RWPE1 (cell line): ENCODE results near the gene FAM20A.

Experiments used
- CTCF ChIA-PET: fragments of 350-600 bp; sonication (Branson Sonifier 250); formaldehyde crosslinking; extraction: SDS; loops from one replicate; lab custom pipeline; 2021; lab: Yijun Ruan, JAX
- POLR2A ChIA-PET: fragments of 400-600 bp; formaldehyde crosslinking; extraction: SDS; loops from one replicate; lab custom pipeline; 2020; ENCODE audit warnings: antibody characterized with exemption; ENCODE audit not compliant: low non-redundant PET; lab: Yijun Ruan, JAX
- DNase-seq: peaks from one replicate; pipeline ENCODE4 v3.0.0; 2012; ENCODE audit warnings: low spot score
- H3K27ac ChIP-seq: fragments of 450-650 bp; 2 replicates; pipeline ENCODE4 v1.5.1; 2017
- TF ChIP-seq, protein P1 (sequence below): fragments of 450-650 bp; conservative IDR thresholded peaks from 2 replicates; pipeline ENCODE4 v1.5.1; 2017; ENCODE audit warnings: low read depth, mild to moderate bottlenecking

FAM20A gene

DNA sequence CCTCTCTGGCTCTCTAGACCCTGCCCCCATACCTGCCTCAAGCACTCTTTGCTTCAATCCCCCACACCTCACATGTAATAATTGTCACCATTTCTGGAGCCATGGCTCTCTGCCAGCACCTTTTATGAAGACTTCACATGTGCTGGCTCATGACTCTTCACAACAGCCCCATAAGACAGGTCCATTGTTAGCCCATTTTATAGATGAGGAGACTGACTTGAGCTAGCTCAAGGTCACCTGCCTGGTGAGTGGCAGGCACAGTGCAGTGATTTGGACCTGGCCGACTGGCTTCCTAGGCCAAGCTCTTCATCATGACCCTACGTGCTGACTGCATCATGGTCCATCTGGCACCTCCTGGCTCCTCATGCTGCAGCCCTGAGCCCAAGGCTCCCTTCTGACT is 25.0 kb downstream of the FAM20A start:
- CTCF ChIA-PET, result interaction anchor here (0.7 to 1.0 kb wide), 2 partner anchors 26 to 38 kb away, joined by 3 to 5 read pairs; no protein-coding TSS in a partner anchor
- POLR2A ChIA-PET, result no interaction called here
- TF ChIP-seq, protein P1, sequence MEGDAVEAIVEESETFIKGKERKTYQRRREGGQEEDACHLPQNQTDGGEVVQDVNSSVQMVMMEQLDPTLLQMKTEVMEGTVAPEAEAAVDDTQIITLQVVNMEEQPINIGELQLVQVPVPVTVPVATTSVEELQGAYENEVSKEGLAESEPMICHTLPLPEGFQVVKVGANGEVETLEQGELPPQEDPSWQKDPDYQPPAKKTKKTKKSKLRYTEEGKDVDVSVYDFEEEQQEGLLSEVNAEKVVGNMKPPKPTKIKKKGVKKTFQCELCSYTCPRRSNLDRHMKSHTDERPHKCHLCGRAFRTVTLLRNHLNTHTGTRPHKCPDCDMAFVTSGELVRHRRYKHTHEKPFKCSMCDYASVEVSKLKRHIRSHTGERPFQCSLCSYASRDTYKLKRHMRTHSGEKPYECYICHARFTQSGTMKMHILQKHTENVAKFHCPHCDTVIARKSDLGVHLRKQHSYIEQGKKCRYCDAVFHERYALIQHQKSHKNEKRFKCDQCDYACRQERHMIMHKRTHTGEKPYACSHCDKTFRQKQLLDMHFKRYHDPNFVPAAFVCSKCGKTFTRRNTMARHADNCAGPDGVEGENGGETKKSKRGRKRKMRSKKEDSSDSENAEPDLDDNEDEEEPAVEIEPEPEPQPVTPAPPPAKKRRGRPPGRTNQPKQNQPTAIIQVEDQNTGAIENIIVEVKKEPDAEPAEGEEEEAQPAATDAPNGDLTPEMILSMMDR, result no peak
- no peak for DNase-seq
- no peak overlapping the region for H3K27ac ChIP-seq

DNA sequence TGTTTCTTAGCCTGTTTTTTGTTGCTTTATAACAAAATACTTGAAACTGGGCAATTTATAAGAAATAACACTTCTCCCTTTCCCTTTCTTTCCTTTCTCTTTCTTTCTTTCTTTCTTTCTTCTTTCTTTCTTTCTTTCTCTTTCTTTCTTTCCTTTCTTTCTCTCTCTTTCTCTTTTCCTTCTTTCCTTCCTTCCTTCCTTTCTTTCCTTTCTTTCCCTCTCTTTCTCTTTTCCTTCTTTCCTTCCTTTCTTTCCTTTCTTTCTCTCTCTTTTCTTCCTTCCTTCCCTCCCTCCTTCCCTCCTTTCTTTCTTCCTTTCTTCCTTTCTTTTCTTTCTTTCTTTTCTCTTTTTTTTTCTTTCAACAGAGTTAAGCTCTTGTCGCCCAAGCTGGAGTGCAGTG is 27.8 kb downstream of the FAM20A start:
- TF ChIP-seq, protein P1, result no peak
- DNase-seq, result no peak
- no peak overlapping the region for H3K27ac ChIP-seq
- ChIA-PET CTCF (no interaction called here), POLR2A (no interaction called here)

DNA sequence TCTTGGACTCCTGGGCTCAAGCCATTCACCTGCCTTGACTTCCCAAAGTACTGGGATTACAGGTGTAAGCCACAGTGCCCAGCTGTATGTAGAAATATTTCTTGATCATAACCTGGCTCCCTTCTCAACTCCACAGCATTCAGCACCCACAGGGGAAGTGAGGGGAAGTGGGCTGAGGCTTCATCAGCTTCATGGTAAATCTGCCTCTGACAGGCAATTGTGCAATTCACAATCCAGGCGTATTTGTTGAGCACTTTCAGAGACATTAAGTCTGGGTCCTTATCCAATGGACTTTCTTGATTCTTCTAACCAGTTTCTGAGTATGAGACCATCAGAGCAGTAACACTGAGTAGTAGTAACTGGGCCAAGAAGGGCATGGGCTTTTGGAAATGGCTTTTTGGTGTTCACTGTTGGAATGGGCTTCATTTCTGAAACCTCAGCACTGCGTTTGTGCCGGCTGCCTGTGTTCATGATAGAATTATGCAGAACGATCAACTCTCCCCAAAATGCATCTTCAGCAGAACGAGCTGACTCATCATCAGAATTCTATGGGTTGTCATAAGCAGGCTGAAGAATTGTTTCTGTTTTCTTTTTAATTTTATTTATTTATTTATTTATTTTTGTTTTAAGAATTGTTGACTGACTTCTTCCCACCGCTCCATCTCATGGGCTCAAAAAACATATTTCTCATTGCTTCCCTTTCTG is 28.9 kb downstream of the FAM20A start:
- DNase-seq, result no peak
- no peak overlapping the region for H3K27ac ChIP-seq
- ChIA-PET POLR2A (no interaction called here), CTCF (no interaction called here)
- TF ChIP-seq, protein P1, result no peak

GRCh38 chr17:68570526-68570925 is 30.6 kb downstream of the FAM20A start:
- TF ChIP-seq, protein P1, result no peak
- no peak overlapping the region for H3K27ac ChIP-seq
- POLR2A ChIA-PET, result no interaction called here
- CTCF ChIA-PET, result interaction anchor here (0.6 kb wide), 1 partner anchor 14 kb away, joined by 3 read pairs; no protein-coding TSS in a partner anchor
- no peak for DNase-seq

GRCh38 chr17:68569346-68569745 is 31.8 kb downstream of the FAM20A start:
- no peak for DNase-seq
- H3K27ac ChIP-seq, result no peak overlapping the region
- TF ChIP-seq, protein P1, result no peak
- CTCF ChIA-PET, result interaction anchor here (0.6 kb wide), 1 partner anchor 28 kb away, joined by 3 read pairs; no protein-coding TSS in a partner anchor
- POLR2A ChIA-PET, result no interaction called here

DNA sequence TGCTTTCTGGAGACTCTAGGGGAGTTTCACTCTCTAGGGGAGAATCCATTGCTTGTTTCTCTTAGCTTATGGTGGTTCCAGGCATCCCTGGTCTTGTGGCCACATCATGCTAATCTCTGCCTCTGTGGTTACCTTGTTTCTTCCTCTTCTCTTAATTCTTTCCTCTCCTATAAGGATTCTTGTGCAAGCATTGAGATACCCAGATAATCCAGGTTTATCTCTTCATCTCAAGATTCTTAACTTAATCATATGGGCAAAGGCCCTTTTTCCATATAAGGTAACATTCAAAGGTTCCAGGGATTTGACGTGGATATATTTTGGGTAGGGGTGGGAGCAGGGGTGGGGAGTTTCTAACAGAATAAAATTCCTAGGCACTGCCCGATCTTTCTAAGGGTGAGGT is 32.6 kb downstream of the FAM20A start:
- no peak for DNase-seq
- no peak overlapping the region for H3K27ac ChIP-seq
- TF ChIP-seq, protein P1, result no peak
- POLR2A ChIA-PET, result no interaction called here
- CTCF ChIA-PET, result no interaction called here
